RWPE2 (cell line): ENCODE data around the gene MACROD2.
A peak's percentile ranks its signal among the peaks of the same experiment; 100 is the strongest.
"Not testable (repeated sequence)": the region's sequence is repeated elsewhere in the genome, so short reads cannot be mapped to it uniquely, and the experiment has no call there.

ENCODE experiments used
- ATAC-seq: fragments of 200-7000 bp; cut with Tn5 transposase; 3 replicates; pipeline ENCODE4 v1.9.1; 2021; ENCODE audit warnings: low read depth
- DNase-seq: peaks from one replicate; pipeline ENCODE4 v3.0.0-alpha.2; 2020; ENCODE audit warnings: low spot score
- H3K27ac ChIP-seq: fragments of 450-650 bp; 2 replicates; pipeline ENCODE4 v1.5.1; 2017; ENCODE audit warnings: mild to moderate bottlenecking; ENCODE audit not compliant: poor library complexity, severe bottlenecking
- H3K27me3 ChIP-seq: fragments of 250-450 bp; sonication (Bioruptor Pico); 2 replicates; pipeline ENCODE4 v1.5.1; 2021; ENCODE audit warnings: mild to moderate bottlenecking, moderate library complexity; ENCODE audit not compliant: insufficient read depth, poor library complexity, severe bottlenecking
- H3K36me3 ChIP-seq: fragments of 250-450 bp; sonication (Bioruptor Pico); 2 replicates; pipeline ENCODE4 v1.5.1; 2020; ENCODE audit warnings: low read depth, mild to moderate bottlenecking, moderate library complexity
- H3K4me1 ChIP-seq: fragments of 250-450 bp; sonication (Bioruptor Pico); 2 replicates; pipeline ENCODE4 v1.5.1; 2021; ENCODE audit warnings: mild to moderate bottlenecking, moderate library complexity; ENCODE audit not compliant: insufficient read depth, poor library complexity, severe bottlenecking
- H3K4me3 ChIP-seq: fragments of 250-450 bp; sonication (Bioruptor Pico); 2 replicates; pipeline ENCODE4 v1.5.1; 2021; ENCODE audit warnings: mild to moderate bottlenecking, moderate library complexity; ENCODE audit not compliant: severe bottlenecking
- H3K9me3 ChIP-seq: fragments of 250-450 bp; sonication (Bioruptor Pico); 2 replicates; pipeline ENCODE4 v1.5.1; 2021; ENCODE audit warnings: mild to moderate bottlenecking, moderate library complexity; ENCODE audit not compliant: severe bottlenecking
- TF ChIP-seq, protein P1 (sequence below): fragments of 450-650 bp; IDR thresholded peaks from one replicate; pipeline ENCODE4 v1.5.1; 2017; ENCODE audit warnings: mild to moderate bottlenecking, moderate library complexity; ENCODE audit not compliant: poor library complexity, severe bottlenecking

MACROD2 gene

DNA sequence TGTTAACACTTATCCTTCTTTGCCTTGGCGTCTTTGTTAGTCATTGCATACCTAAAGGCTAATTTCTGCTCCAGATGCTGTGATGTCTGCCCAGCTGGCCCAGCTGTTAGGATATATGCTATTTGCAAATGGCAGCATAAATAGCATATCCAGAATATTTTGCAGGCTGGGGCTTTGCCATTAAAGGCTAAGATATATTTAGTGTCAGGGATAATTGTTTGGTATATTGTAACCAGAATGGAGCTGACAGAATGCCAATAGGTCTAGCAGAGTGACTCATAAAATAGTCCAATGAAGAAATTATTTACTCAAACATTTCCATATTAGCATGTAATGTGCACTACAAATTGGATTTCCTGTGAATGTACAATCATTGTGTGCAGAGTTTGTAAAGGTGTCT lies 926.2 kb downstream of the MACROD2 start:
- H3K36me3 ChIP-seq, result no peaks in the 10 kb centered on the region
- H3K4me3 ChIP-seq, result no peak overlapping the region
- no peaks in the 10 kb centered on the region for H3K9me3 ChIP-seq
- DNase-seq (no peak), ATAC-seq (peak; percentile 30; the same call in 2 of the 3 replicates)
- H3K27me3 ChIP-seq, result no peaks in the 10 kb centered on the region
- no peak overlapping the region for H3K27ac ChIP-seq
- peaks cover 44% of the 10 kb centered on the region for H3K4me1 ChIP-seq
- TF ChIP-seq, protein P1, sequence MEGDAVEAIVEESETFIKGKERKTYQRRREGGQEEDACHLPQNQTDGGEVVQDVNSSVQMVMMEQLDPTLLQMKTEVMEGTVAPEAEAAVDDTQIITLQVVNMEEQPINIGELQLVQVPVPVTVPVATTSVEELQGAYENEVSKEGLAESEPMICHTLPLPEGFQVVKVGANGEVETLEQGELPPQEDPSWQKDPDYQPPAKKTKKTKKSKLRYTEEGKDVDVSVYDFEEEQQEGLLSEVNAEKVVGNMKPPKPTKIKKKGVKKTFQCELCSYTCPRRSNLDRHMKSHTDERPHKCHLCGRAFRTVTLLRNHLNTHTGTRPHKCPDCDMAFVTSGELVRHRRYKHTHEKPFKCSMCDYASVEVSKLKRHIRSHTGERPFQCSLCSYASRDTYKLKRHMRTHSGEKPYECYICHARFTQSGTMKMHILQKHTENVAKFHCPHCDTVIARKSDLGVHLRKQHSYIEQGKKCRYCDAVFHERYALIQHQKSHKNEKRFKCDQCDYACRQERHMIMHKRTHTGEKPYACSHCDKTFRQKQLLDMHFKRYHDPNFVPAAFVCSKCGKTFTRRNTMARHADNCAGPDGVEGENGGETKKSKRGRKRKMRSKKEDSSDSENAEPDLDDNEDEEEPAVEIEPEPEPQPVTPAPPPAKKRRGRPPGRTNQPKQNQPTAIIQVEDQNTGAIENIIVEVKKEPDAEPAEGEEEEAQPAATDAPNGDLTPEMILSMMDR, result no peak

DNA sequence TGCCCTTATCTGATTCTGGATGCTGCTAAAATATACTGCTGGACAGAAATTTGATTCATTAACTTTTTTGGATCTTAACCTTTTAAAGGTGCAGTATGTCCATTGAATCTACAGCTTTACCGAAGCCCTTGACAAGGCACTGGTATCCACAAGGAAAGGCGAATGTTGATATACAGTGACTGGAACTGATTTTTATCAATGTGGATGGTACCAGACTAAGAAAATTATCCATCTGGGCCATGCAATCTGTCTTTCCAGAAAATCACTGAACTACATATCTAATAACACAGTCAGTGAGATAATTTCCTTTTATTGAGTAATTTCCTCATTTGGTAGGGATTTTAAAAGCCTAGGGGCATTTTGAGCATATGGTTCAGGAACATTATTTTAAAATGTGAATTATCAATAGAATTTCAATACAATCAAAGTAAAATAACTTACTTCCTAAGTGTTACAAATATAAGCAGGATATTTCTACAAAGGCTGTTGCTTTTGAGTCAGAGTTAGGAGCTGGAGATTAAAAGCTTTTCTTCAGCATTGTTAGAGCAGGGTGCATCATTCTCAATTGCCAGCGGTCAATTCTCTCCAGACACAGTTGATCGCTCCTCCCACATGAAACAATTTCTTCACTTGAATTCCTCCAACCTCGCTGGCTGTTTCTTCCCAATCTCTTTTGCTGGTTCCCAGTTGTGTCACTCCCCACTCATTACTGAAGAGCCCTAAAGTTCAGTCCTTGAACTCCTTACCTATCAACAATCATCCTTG lies 927.4 kb downstream of the MACROD2 start:
- TF ChIP-seq, protein P1, result no peak
- no peak overlapping the region for H3K4me3 ChIP-seq
- H3K4me1 ChIP-seq, result peaks cover 44% of the 10 kb centered on the region
- H3K9me3 ChIP-seq, result no peaks in the 10 kb centered on the region
- H3K27me3 ChIP-seq, result no peaks in the 10 kb centered on the region
- DNase-seq, result no peak
- H3K27ac ChIP-seq, result no peak overlapping the region
- no peak for ATAC-seq
- H3K36me3 ChIP-seq, result no peaks in the 10 kb centered on the region

DNA sequence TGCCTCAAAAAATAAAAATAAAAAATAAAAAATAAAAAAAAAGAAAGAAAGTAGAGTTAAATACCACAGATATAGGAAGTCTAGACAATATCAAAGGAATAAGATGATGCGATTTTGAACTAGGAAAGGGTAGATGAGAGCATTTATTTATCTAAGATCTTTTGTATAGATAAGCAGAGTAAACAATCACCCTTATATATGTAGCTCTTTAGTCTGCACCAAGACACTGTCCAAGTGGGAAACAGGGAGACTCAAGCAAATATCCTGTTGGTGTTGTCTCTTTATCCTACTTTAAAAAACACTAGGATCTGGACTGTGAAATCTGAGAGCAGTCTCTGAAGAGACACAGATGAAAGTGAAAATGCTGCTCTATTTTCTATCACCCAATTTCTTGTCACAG lies 929.1 kb downstream of the MACROD2 start:
- H3K27ac ChIP-seq, result no peak overlapping the region

DNA sequence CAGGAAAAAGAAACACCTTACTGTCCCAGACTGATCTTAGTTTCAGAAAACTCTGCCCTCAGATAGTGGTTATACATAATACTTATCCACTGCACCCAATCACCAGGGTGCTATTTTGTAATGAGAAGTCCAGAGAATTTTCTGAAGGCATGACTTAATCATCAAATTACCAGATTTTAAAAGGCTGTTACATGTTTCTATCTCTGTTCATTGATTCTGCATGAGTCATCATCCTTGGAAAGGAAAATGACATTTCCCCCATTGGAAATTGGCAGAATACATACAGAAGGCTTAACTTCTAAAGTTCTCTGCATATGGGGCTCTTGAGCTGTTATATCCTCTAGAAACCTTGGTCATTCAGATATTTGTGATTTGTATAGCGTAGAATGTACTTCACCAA lies 930.0 kb downstream of the MACROD2 start:
- Histone ChIP-seq H3K27ac (no peak overlapping the region), H3K9me3 (no peaks in the 10 kb centered on the region), H3K36me3 (no peaks in the 10 kb centered on the region), H3K27me3 (no peaks in the 10 kb centered on the region), H3K4me1 (peaks cover 36% of the 10 kb centered on the region), H3K4me3 (no peak overlapping the region)
- ATAC-seq (peak; percentile 59), DNase-seq (no peak)
- TF ChIP-seq, protein P1, result no peak

More for the DNA sequence above, 929.1 kb downstream of the MACROD2 start:
- H3K4me1 ChIP-seq, result peaks cover 41% of the 10 kb centered on the region
- ATAC-seq (no peak; the same call in 2 of the 3 replicates), DNase-seq (no peak)
- no peaks in the 10 kb centered on the region for H3K36me3 ChIP-seq
- H3K9me3 ChIP-seq, result no peaks in the 10 kb centered on the region
- TF ChIP-seq, protein P1, result no peak
- no peak overlapping the region for H3K4me3 ChIP-seq
- no peaks in the 10 kb centered on the region for H3K27me3 ChIP-seq

DNA sequence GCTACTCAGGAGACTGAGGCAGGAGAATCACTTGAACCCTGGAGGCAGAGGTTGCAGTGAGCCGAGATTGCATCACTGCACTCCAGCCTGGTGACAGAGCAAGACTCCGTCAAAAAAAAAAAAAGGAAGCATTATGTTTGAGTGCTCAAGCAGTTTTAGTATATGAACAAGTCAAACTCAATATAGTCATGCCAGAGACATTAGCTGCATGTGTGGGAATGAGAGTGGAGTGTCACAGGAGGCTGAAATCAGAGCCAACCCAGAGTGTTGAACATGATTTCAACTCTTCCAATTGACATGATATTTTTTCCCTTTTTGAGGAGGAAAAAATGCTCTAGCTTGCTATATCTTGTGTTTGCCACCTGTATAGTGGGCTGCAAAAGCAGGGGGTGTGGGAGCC lies 931.1 kb downstream of the MACROD2 start:
- not testable (repeated sequence) for H3K27ac ChIP-seq, ATAC-seq, H3K4me3 ChIP-seq, H3K36me3 ChIP-seq, H3K9me3 ChIP-seq, DNase-seq, H3K27me3 ChIP-seq
- H3K4me1 ChIP-seq, result peaks cover 30% of the 10 kb centered on the region
